HUES48 (cell line): ENCODE data around the gene PDE11A.

Source experiments
- H3K27ac ChIP-seq: one replicate; pipeline ENCODE4 v1.7.0; 2013; ENCODE audit warnings: low read depth, low read length, inconsistent platforms
- H3K27me3 ChIP-seq: 2 replicates; pipeline ENCODE4 v1.6.1; 2013; ENCODE audit warnings: mild to moderate bottlenecking, low read length; ENCODE audit not compliant: control insufficient read depth, insufficient read depth
- H3K36me3 ChIP-seq: 2 replicates; pipeline ENCODE4 v1.6.1; 2013; ENCODE audit warnings: low read length; ENCODE audit not compliant: control insufficient read depth, insufficient read depth
- H3K4me1 ChIP-seq: 2 replicates; pipeline ENCODE4 v1.6.1; 2013; ENCODE audit warnings: mild to moderate bottlenecking, low read length; ENCODE audit not compliant: control insufficient read depth, insufficient read depth
- H3K4me3 ChIP-seq: 2 replicates; pipeline ENCODE4 v1.5.1; 2013; ENCODE audit warnings: mild to moderate bottlenecking, low read depth, low read length
- H3K9ac ChIP-seq: 2 replicates; pipeline ENCODE4 v1.6.1; 2013; ENCODE audit warnings: mild to moderate bottlenecking, low read depth, low read length, moderate library complexity
- H3K9me3 ChIP-seq: 2 replicates; pipeline ENCODE4 v1.6.1; 2013; ENCODE audit warnings: low read length; ENCODE audit not compliant: control insufficient read depth, insufficient read depth

PDE11A gene

GRCh38 chr2:177784745-177785067 lies 287.9 kb downstream of the PDE11A start:
- Histone ChIP-seq H3K9me3 (peaks cover 9% of the 10 kb centered on the region; the same call in 1 of the 2 replicates), H3K36me3 (no peaks in the 10 kb centered on the region), H3K4me1 (no peaks in the 10 kb centered on the region), H3K4me3 (no peak overlapping the region), H3K9ac (no peak overlapping the region), H3K27ac (no peak overlapping the region), H3K27me3 (no peaks in the 10 kb centered on the region)

DNA sequence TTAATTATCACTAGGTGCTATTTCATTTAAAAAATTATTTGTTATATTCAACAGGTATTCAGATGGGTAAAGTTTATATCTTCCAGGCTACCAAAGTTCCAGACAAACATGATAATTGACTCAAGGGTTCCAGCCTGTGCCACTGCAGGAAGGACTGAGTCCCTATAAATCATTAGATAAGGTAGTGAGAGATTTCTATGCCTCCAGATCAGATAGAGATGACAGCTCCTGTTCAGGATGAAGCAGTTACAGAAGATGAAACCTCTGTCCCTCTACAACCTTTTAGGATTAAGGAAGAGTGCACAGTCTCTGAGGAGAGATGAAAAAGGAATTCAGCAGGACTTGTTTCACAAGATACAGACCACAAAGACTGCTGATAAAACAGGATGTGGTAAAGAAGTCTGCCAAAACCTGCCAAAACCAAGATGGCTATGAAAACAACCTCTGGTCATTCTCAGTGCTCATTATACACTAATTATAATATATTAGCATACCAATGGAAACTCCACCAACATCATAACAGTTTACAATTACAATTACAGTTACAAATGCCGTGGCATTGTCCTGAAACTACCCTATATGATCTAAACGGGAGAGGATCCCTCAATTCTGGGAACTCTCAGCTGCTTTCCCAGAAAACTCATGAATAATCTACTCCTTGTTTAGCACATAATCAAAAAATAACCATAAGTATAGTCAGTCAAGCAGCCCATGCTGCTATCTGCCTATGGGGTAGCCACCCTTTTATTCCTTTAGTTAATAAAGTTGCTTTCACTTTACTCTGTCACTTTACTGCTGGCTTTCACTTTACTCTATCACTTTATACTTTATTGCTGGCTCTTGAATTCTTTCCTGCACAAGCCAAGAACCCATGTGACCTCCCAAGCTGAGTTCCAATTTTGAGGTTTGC lies 288.5 kb downstream of the PDE11A start:
- Histone ChIP-seq H3K9me3 (peaks cover 9% of the 10 kb centered on the region; the same call in 1 of the 2 replicates), H3K27me3 (no peaks in the 10 kb centered on the region), H3K27ac (no peak overlapping the region), H3K36me3 (no peaks in the 10 kb centered on the region), H3K9ac (no peak overlapping the region), H3K4me1 (no peaks in the 10 kb centered on the region), H3K4me3 (no peak overlapping the region)

- no peak overlapping the region for H3K9ac ChIP-seq
- no peaks in the 10 kb centered on the region for H3K4me1 ChIP-seq
- peaks cover 9% of the 10 kb centered on the region; the same call in 1 of the 2 replicates for H3K9me3 ChIP-seq
- H3K27ac ChIP-seq = no peak overlapping the region
- H3K36me3 ChIP-seq = no peaks in the 10 kb centered on the region
- H3K4me3 ChIP-seq = no peak overlapping the region
- H3K27me3 ChIP-seq = no peaks in the 10 kb centered on the region
Measured at GRCh38 chr2:177783091-177783490, 289.5 kb downstream of the PDE11A start.

GRCh38 chr2:177782613-177783012 lies 290.0 kb downstream of the PDE11A start:
- Histone ChIP-seq H3K4me3 (no peak overlapping the region), H3K4me1 (no peaks in the 10 kb centered on the region), H3K27ac (no peak overlapping the region), H3K27me3 (no peaks in the 10 kb centered on the region), H3K9ac (no peak overlapping the region), H3K9me3 (peaks cover 9% of the 10 kb centered on the region; the same call in 1 of the 2 replicates), H3K36me3 (no peaks in the 10 kb centered on the region)

GRCh38 chr2:177778472-177778871 lies 294.1 kb downstream of the PDE11A start:
- no peaks in the 10 kb centered on the region for H3K27me3 ChIP-seq
- H3K4me3 ChIP-seq = no peak overlapping the region
- no peak overlapping the region for H3K27ac ChIP-seq
- H3K36me3 ChIP-seq = no peaks in the 10 kb centered on the region
- H3K4me1 ChIP-seq = no peaks in the 10 kb centered on the region
- no peaks in the 10 kb centered on the region for H3K9me3 ChIP-seq
- H3K9ac ChIP-seq = no peak overlapping the region

GRCh38 chr2:177772529-177772928 lies 300.0 kb downstream of the PDE11A start:
- Histone ChIP-seq H3K27ac (no peak overlapping the region), H3K27me3 (no peaks in the 10 kb centered on the region), H3K4me3 (no peak overlapping the region), H3K9me3 (no peaks in the 10 kb centered on the region), H3K9ac (no peak overlapping the region), H3K36me3 (no peaks in the 10 kb centered on the region), H3K4me1 (no peaks in the 10 kb centered on the region)

GRCh38 chr2:177771191-177771590 lies 301.4 kb downstream of the PDE11A start:
- no peaks in the 10 kb centered on the region for H3K4me1 ChIP-seq
- no peak overlapping the region for H3K9ac ChIP-seq
- H3K36me3 ChIP-seq = no peaks in the 10 kb centered on the region
- no peaks in the 10 kb centered on the region for H3K9me3 ChIP-seq
- H3K4me3 ChIP-seq = no peak overlapping the region
- H3K27me3 ChIP-seq = no peaks in the 10 kb centered on the region
- H3K27ac ChIP-seq = no peak overlapping the region

DNA sequence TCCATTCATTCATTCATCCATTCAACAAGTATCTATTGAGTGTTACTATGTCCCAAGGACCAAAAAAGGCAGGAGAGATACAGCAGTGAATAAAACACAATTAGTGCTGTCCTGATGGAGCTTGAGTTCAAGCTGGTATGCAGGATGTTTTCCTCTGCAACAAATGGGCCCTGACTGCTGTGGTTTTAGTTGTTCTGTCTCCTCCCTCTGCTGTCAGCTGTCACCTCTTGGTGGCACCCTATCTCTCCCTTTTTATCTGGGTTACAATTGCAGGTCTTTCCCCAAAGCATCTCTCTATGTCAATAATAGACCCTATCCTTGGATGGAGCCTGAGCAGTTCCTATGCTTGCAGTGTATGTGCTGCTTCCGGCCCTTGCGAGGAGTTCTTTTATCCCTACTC lies 304.8 kb downstream of the PDE11A start:
- no peaks in the 10 kb centered on the region for H3K9me3 ChIP-seq
- peaks cover 5% of the 10 kb centered on the region; the same call in 1 of the 2 replicates for H3K27me3 ChIP-seq
- H3K27ac ChIP-seq = no peak overlapping the region
- H3K4me1 ChIP-seq = no peaks in the 10 kb centered on the region
- no peak overlapping the region for H3K9ac ChIP-seq
- no peak overlapping the region for H3K4me3 ChIP-seq
- H3K36me3 ChIP-seq = no peaks in the 10 kb centered on the region

GRCh38 chr2:177765698-177766097 lies 306.9 kb downstream of the PDE11A start:
- no peak overlapping the region for H3K4me3 ChIP-seq
- no peak overlapping the region for H3K9ac ChIP-seq
- H3K4me1 ChIP-seq = no peaks in the 10 kb centered on the region
- H3K27me3 ChIP-seq = peaks cover 9% of the 10 kb centered on the region; the same call in 1 of the 2 replicates
- H3K9me3 ChIP-seq = no peaks in the 10 kb centered on the region
- no peak overlapping the region for H3K27ac ChIP-seq
- no peaks in the 10 kb centered on the region for H3K36me3 ChIP-seq

DNA sequence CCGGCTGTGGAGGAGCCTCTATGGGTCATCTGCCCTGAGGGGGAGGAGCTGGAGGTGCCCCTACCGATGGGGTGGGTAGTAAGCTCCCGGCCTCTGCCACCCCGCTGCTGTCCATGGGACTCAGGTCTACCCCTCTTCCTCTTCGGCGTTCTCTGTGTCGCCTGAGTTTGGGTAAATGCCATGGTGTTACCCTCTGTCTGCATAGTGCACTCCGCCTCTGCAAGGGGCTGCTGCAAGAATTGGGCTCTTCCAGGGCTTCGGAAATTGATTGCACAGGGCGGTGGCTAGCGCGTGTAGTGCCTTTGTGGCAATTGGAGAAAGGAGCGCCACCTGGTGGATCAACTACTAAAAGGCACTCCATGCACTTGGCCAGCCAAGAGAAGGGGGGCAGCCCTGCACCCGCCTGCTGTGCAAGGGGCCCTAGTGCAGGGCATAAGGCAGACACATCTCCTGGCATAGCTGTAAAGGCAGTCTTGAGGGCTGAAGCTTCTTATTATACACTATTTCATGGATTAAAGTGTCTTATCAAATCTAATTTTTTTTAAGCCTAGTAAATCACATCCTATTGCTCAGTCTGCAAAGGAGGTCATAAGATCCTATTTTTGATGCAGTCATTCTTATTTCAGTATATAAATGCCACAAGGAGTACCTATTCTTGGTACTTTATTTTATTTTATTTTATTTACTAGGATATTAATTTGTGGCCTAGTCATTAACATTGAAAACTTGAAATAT lies 308.9 kb downstream of the PDE11A start:
- H3K9ac ChIP-seq = no peak overlapping the region
- H3K4me3 ChIP-seq = peak overlapping the region; percentile 48; the same call in 1 of the 2 replicates
- peaks cover 4% of the 10 kb centered on the region; the same call in 1 of the 2 replicates for H3K4me1 ChIP-seq
- no peaks in the 10 kb centered on the region for H3K9me3 ChIP-seq
- peaks cover 9% of the 10 kb centered on the region; the same call in 1 of the 2 replicates for H3K27me3 ChIP-seq
- H3K36me3 ChIP-seq = no peaks in the 10 kb centered on the region
- no peak overlapping the region for H3K27ac ChIP-seq

GRCh38 chr2:177759443-177759842 lies 313.1 kb downstream of the PDE11A start:
- Histone ChIP-seq H3K9ac (no peak overlapping the region), H3K36me3 (no peaks in the 10 kb centered on the region), H3K27ac (no peak overlapping the region), H3K9me3 (no peaks in the 10 kb centered on the region), H3K4me3 (no peak overlapping the region), H3K27me3 (peaks cover 9% of the 10 kb centered on the region; the same call in 1 of the 2 replicates), H3K4me1 (peaks cover 5% of the 10 kb centered on the region; the same call in 1 of the 2 replicates)
